GM12865 (cell line): Measurements from ENCODE around the gene RAB2B.
A peak's percentile ranks its signal among the peaks of the same experiment; 100 is the strongest.

Experiments
- DNase-seq: peaks from one replicate; pipeline ENCODE4 v3.0.0; 2010; ENCODE audit warnings: low read depth
- H3K4me3 ChIP-seq: 2 replicates; pipeline ENCODE4 v1.5.1; 2011; ENCODE audit warnings: mild to moderate bottlenecking, low read depth, low read length, control low read depth
- CTCF ChIP-seq: IDR thresholded peaks from 2 replicates; pipeline ENCODE4 v1.5.1; 2011; ENCODE audit warnings: low read length, control low read depth, low read depth, inconsistent platforms; ENCODE audit not compliant: insufficient read depth; ENCODE audit errors: missing control alignments

Gene RAB2B

GRCh38 chr14:21476925-21477681, at the start of gene RAB2B, which contains the start of gene TOX4:
Gene RAB2B, minus strand, starts transcription at chr14:21476959. Its CDS starts 87 bp downstream, at chr14:21476872.
Gene TOX4, plus strand, starts transcription at chr14:21477195. Its CDS starts 84 bp downstream, at chr14:21477279.
- peak; percentile 99 for DNase-seq
- H3K4me3 ChIP-seq = peak within 1 kb of the TSS; percentile 80
- TF ChIP-seq CTCF = peak; percentile 98

GRCh38 chr14:21525962-21526671, 49.4 kb upstream of the RAB2B start, which contains the start of gene SALL2:
Gene SALL2, minus strand, starts transcription at chr14:21526346. Its CDS starts 219 bp downstream, at chr14:21526127.
- no peak for TF ChIP-seq CTCF
- DNase-seq = peak; percentile 51
- peak within 1 kb of the TSS; percentile 58 for H3K4me3 ChIP-seq

GRCh38 chr14:21525571-21525961, 48.8 kb upstream of the RAB2B start:
- DNase-seq = no peak
- no peak for TF ChIP-seq CTCF
- H3K4me3 ChIP-seq = peak overlapping the region; percentile 58

GRCh38 chr14:21524575-21525490, 48.1 kb upstream of the RAB2B start:
- H3K4me3 ChIP-seq = no peak overlapping the region
- no peak for TF ChIP-seq CTCF
- no peak for DNase-seq

- no peak overlapping the region for H3K4me3 ChIP-seq
- TF ChIP-seq CTCF = no peak
- no peak for DNase-seq
These were observed 46.4 kb upstream of the RAB2B start for GRCh38 chr14:21523203-21523602.

- DNase-seq = no peak
- no peak for TF ChIP-seq CTCF
These were observed 44.7 kb upstream of the RAB2B start for GRCh38 chr14:21521501-21521900.

More at GRCh38 chr14:21521501-21521900, 44.7 kb upstream of the RAB2B start:
- H3K4me3 ChIP-seq = no peak overlapping the region
